Stimulated activated CD4-positive, alpha-beta T cell treated with anti-CD3 and anti-CD28 coated beads, TNF-alpha, amount 100 ng/mL, for 1 hour (primary cell): ENCODE measurements around the gene MTTP.
"Not testable (repeated sequence)": the region's sequence is repeated elsewhere in the genome, so short reads cannot be mapped to it uniquely, and the experiment has no call there.

ENCODE experiments used
- DNase-seq, 3 donors: peaks; one replicate each; pipeline ENCODE4 v3.0.0-alpha.2; 2020; ENCODE audit warnings: low read depth in 3 of 3, low spot score in 1 of 3

Gene MTTP

GRCh38 chr4:99574530-99575324 is at the start of gene MTTP:
MTTP (plus strand) TSS chr4:99574824; CDS start chr4:99574910, 86 bp downstream.
- no peak for DNase-seq

- no peak for DNase-seq
These were observed 45.4 kb upstream of the MTTP start for GRCh38 chr4:99529228-99529627.

- no peak for DNase-seq
These were observed 44.7 kb upstream of the MTTP start for GRCh38 chr4:99529956-99530355.

GRCh38 chr4:99534699-99535098 is 39.9 kb upstream of the MTTP start:
- DNase-seq = not testable (repeated sequence)

- DNase-seq = no peak
These were observed 38.4 kb upstream of the MTTP start for GRCh38 chr4:99536271-99536670.

GRCh38 chr4:99536848-99537247 is 37.8 kb upstream of the MTTP start:
- DNase-seq = no peak

- DNase-seq = no peak
These were observed 37.0 kb upstream of the MTTP start for GRCh38 chr4:99537674-99538073.

- DNase-seq = no peak
These were observed 34.2 kb upstream of the MTTP start for GRCh38 chr4:99540277-99540939.

- no peak for DNase-seq
These were observed 21.8 kb upstream of the MTTP start for GRCh38 chr4:99552872-99553271.

- peak; percentile 82 to 87 (median 85) for DNase-seq
These were observed 11.1 kb upstream of the MTTP start, which contains the start of gene TRMT10A for GRCh38 chr4:99563310-99564186. TRMT10A (minus strand) TSS chr4:99564039; CDS start chr4:99559338, 4,701 bp downstream.

- no peak for DNase-seq
These were observed 9.7 kb upstream of the MTTP start for GRCh38 chr4:99564921-99565320.

GRCh38 chr4:99571883-99572282 is 2.7 kb upstream of the MTTP start:
- DNase-seq = no peak

- no peak for DNase-seq
These were observed 1.9 kb upstream of the MTTP start for GRCh38 chr4:99572527-99573240.

GRCh38 chr4:99573735-99574368 is 772 bp upstream of the MTTP start:
- DNase-seq = no peak

GRCh38 chr4:99578714-99579113 is 4.1 kb downstream of the MTTP start:
- no peak for DNase-seq

GRCh38 chr4:99585516-99585915 is 10.9 kb downstream of the MTTP start:
- no peak for DNase-seq

GRCh38 chr4:99586322-99586721 is 11.7 kb downstream of the MTTP start:
- no peak for DNase-seq

GRCh38 chr4:99586797-99587196 is 12.2 kb downstream of the MTTP start:
- DNase-seq = no peak

- no peak for DNase-seq
These were observed 12.7 kb downstream of the MTTP start for GRCh38 chr4:99587309-99587708.

- no peak for DNase-seq
These were observed 13.2 kb downstream of the MTTP start for GRCh38 chr4:99587803-99588202.
